Measurements from ENCODE around the gene KLK3. TPM values are rescaled to one million over a fixed set of nuclear protein-coding genes. Genes with fewer than 3 reads are reported as not detected.

Gene KLK3
- total and polyA plus RNA-seq, 2 experiments from 2014 or later = not detected

- H3K9me2 ChIP-seq (replicated peaks; ENCODE audit: insufficient read depth) = no peaks in the 10 kb centered on the region
- no peaks in the 10 kb centered on the region for H4K20me1 ChIP-seq (ENCODE audit: insufficient read depth, poor library complexity, severe bottlenecking)
- DNase-seq (ENCODE audit: low spot score) = no peak
- no peaks in the 10 kb centered on the region for H3K79me2 ChIP-seq
- TF ChIP-seq, protein P1, sequence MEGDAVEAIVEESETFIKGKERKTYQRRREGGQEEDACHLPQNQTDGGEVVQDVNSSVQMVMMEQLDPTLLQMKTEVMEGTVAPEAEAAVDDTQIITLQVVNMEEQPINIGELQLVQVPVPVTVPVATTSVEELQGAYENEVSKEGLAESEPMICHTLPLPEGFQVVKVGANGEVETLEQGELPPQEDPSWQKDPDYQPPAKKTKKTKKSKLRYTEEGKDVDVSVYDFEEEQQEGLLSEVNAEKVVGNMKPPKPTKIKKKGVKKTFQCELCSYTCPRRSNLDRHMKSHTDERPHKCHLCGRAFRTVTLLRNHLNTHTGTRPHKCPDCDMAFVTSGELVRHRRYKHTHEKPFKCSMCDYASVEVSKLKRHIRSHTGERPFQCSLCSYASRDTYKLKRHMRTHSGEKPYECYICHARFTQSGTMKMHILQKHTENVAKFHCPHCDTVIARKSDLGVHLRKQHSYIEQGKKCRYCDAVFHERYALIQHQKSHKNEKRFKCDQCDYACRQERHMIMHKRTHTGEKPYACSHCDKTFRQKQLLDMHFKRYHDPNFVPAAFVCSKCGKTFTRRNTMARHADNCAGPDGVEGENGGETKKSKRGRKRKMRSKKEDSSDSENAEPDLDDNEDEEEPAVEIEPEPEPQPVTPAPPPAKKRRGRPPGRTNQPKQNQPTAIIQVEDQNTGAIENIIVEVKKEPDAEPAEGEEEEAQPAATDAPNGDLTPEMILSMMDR (IDR thresholded peaks at IDR 0.05; ENCODE audit: poor library complexity) = no peak
- TF ChIP-seq EZH2 (IDR thresholded peaks at IDR 0.05; ENCODE audit: borderline replicate concordance) (no peak), EZH2phosphoT487 (IDR thresholded peaks at IDR 0.05; ENCODE audit: low read depth, severe bottlenecking, unreplicated experiment) (no peak)
- peaks cover 18% of the 10 kb centered on the region for H3K27me3 ChIP-seq
- H3K4me2 ChIP-seq = no peak overlapping the region
- H3K9me3 ChIP-seq (ENCODE audit: low read depth) = no peaks in the 10 kb centered on the region
- no peaks in the 10 kb centered on the region for H3K4me1 ChIP-seq (ENCODE audit: insufficient read depth)
- no peak overlapping the region for H2AFZ ChIP-seq
- no peak overlapping the region for H3K4me3 ChIP-seq
- WGBS (ENCODE audit: low lambda C conversion rate, missing lambda C conversion rate) = 65% methylated on average over 3 of the region's 3 CpGs
- H3K27ac ChIP-seq = no peak overlapping the region
- H3K36me3 ChIP-seq (replicated peaks; ENCODE audit: insufficient read depth, low read depth) = no peaks in the 10 kb centered on the region
These were observed 27.5 kb downstream of the KLK3 start for GRCh38 chr19:50882188-50882587.

DNA sequence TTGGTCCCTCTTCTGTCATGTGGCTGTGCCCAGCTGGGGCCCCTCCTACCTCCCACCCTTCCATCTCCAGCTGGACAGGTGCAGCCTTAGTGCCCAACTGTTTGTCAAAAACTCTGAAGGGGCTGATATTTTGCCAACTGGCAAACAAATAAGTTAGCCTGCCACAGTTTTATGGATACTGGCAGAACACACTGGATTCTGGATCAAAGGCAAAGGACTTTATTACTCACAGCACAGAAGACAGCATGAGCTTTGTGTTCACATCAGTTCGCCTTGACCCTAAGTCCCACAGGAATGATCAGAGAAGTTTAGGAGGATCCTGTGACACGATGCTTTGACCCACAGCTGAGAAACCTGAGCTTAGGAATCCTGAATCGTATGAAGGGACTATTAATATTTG, 34.9 kb downstream of the KLK3 start:
- WGBS (ENCODE audit: low lambda C conversion rate, missing lambda C conversion rate) = 59% methylated on average over 3 of the region's 3 CpGs
- no peak for TF ChIP-seq EZH2phosphoT487 (IDR thresholded peaks at IDR 0.05; ENCODE audit: low read depth, severe bottlenecking, unreplicated experiment)
- TF ChIP-seq, protein P1 (IDR thresholded peaks at IDR 0.05; ENCODE audit: poor library complexity) = no peak
- H3K9me3 ChIP-seq (ENCODE audit: low read depth) = no peaks in the 10 kb centered on the region
- H2AFZ ChIP-seq = no peak overlapping the region
- H3K9me2 ChIP-seq (replicated peaks; ENCODE audit: insufficient read depth) = no peaks in the 10 kb centered on the region
- H3K36me3 ChIP-seq (replicated peaks; ENCODE audit: insufficient read depth, low read depth) = no peaks in the 10 kb centered on the region
- no peaks in the 10 kb centered on the region for H3K4me1 ChIP-seq (ENCODE audit: insufficient read depth)
- H3K27ac ChIP-seq = no peak overlapping the region
- H3K4me3 ChIP-seq = no peak overlapping the region
- no peaks in the 10 kb centered on the region for H4K20me1 ChIP-seq (ENCODE audit: insufficient read depth, poor library complexity, severe bottlenecking)
- H3K4me2 ChIP-seq = no peak overlapping the region
- DNase-seq (ENCODE audit: low spot score) = no peak
- H3K27me3 ChIP-seq = peaks cover 5% of the 10 kb centered on the region
- no peaks in the 10 kb centered on the region for H3K79me2 ChIP-seq

GRCh38 chr19:50890422-50891252, 35.9 kb downstream of the KLK3 start:
- no peaks in the 10 kb centered on the region for H3K4me1 ChIP-seq (ENCODE audit: insufficient read depth)
- no peak overlapping the region for H3K4me3 ChIP-seq
- H3K4me2 ChIP-seq = no peak overlapping the region
- H4K20me1 ChIP-seq (ENCODE audit: insufficient read depth, poor library complexity, severe bottlenecking) = no peaks in the 10 kb centered on the region
- DNase-seq (ENCODE audit: low spot score) = no peak
- no peak overlapping the region for H2AFZ ChIP-seq
- no peaks in the 10 kb centered on the region for H3K79me2 ChIP-seq
- no peaks in the 10 kb centered on the region for H3K36me3 ChIP-seq (replicated peaks; ENCODE audit: insufficient read depth, low read depth)
- no peaks in the 10 kb centered on the region for H3K9me2 ChIP-seq (replicated peaks; ENCODE audit: insufficient read depth)
- no peak overlapping the region for H3K27ac ChIP-seq
- WGBS (ENCODE audit: low lambda C conversion rate, missing lambda C conversion rate) = 62% methylated on average over 5 of the region's 5 CpGs
- peaks cover 4% of the 10 kb centered on the region for H3K27me3 ChIP-seq
- H3K9me3 ChIP-seq (ENCODE audit: low read depth) = no peaks in the 10 kb centered on the region
- TF ChIP-seq EZH2 (IDR thresholded peaks at IDR 0.05; ENCODE audit: borderline replicate concordance) (no peak), EZH2phosphoT487 (IDR thresholded peaks at IDR 0.05; ENCODE audit: low read depth, severe bottlenecking, unreplicated experiment) (no peak)
- TF ChIP-seq, protein P1 (IDR thresholded peaks at IDR 0.05; ENCODE audit: poor library complexity) = no peak

Data from hepatocyte (in vitro differentiated cells).